K562 (cell line): ENCODE measurements around the gene DENND6A. TPM values are rescaled to one million over a fixed set of nuclear protein-coding genes. Genes with fewer than 3 reads are reported as not detected.

Source experiments
- ATAC-seq: fragments of 200-7000 bp; cut with Tn5 transposase; 3 replicates; pipeline ENCODE4 v1.9.1; 2020; ENCODE audit warnings: moderate library complexity
- BruUV-seq: library from RNA; stranded (reverse); fragments of 400-500 nt; replicated peaks from 2 replicates; lab custom pipeline; 2021; lab: Mats Ljungman, UMichigan
- CTCF ChIA-PET: fragments of 300-600 bp; formaldehyde crosslinking; extraction: SDS; loops from one replicate; lab custom pipeline; 2021; ENCODE audit warnings: low intra/inter-chr PET ratio; lab: Yijun Ruan, JAX
- POLR2A ChIA-PET: fragments of 300-600, 350-650 bp; sonication (Branson Sonifier 250); formaldehyde crosslinking; extraction: SDS; loops from one replicate; lab custom pipeline; 2021; ENCODE audit warnings: antibody characterized with exemption, inconsistent platforms; lab: Yijun Ruan, JAX
- DNase-seq, 4 experiments: peaks; one replicate each; pipeline versions ENCODE4 v3.0.0 to v3.0.0-alpha.2; 2011 to 2018; ENCODE audit warnings: low spot score in 3 of 4, mixed read lengths in 3 of 4; ENCODE audit errors: extremely low read depth in 1 of 4
- FAIRE-seq: peaks from 2 replicates; lab custom pipeline; 2011; peaks lifted over from hg19 to GRCh38; lab: Jason Lieb, UNC
- H2AFZ ChIP-seq: 2 replicates; pipeline ENCODE4 v1.6.0; 2011; ENCODE audit warnings: low read depth, low read length, control low read depth, inconsistent platforms
- H3K27ac ChIP-seq: fragments of 200-600 bp; 3 replicates; pipeline ENCODE4 v1.8.0; 2011; ENCODE audit warnings: low read depth, mild to moderate bottlenecking, control low read depth, inconsistent platforms, low read length, moderate library complexity, mixed read lengths; ENCODE audit errors: extremely low read depth
- H3K27me3 ChIP-seq, 2 experiments: fragments of 300-600 bp in 1 of 2; 2 replicates in 1 of 2; 3 replicates in 1 of 2; pipeline versions ENCODE4 v1.6.0 to v1.8.0; 2011; ENCODE audit warnings: inconsistent platforms in 2 of 2, low read length in 2 of 2, mild to moderate bottlenecking in 1 of 2, mixed read lengths in 1 of 2, moderate library complexity in 1 of 2; ENCODE audit not compliant: control insufficient read depth in 2 of 2, insufficient read depth in 2 of 2
- H3K36me3 ChIP-seq: fragments of 300-600 bp; 3 replicates; pipeline ENCODE4 v1.8.0; 2011; ENCODE audit warnings: mild to moderate bottlenecking, low read length, inconsistent platforms; ENCODE audit not compliant: control insufficient read depth, insufficient read depth
- H3K4me1 ChIP-seq, 2 experiments: fragments of 200-600 bp in 1 of 2; replicated peaks in 1 of 2; 2 replicates in 1 of 2; 3 replicates in 1 of 2; pipeline versions ENCODE4 v1.5.1 to v1.8.0; 2011; ENCODE audit warnings: inconsistent platforms in 2 of 2, low read length in 2 of 2, mild to moderate bottlenecking in 1 of 2, mixed read lengths in 1 of 2, moderate library complexity in 1 of 2; ENCODE audit not compliant: control insufficient read depth in 2 of 2, insufficient read depth in 2 of 2
- H3K4me2 ChIP-seq: 2 replicates; pipeline ENCODE4 v1.6.1; 2011; ENCODE audit warnings: low read length, control low read depth, inconsistent platforms, mixed read lengths; ENCODE audit not compliant: insufficient read depth
- H3K4me3 ChIP-seq: fragments of 200-600 bp; sonication (generic), shearing (Covaris generic); 2 replicates; pipeline ENCODE4 v1.5.1; 2016; ENCODE audit warnings: control low read depth, inconsistent platforms
- H3K79me2 ChIP-seq: fragments of 200-600 bp; 3 replicates; pipeline ENCODE4 v1.8.0; 2011; ENCODE audit warnings: low read length, inconsistent platforms; ENCODE audit not compliant: control insufficient read depth, insufficient read depth
- H3K9ac ChIP-seq, 2 experiments: 2 replicates each; pipeline versions ENCODE4 v1.6.0 to v1.6.1; 2011; ENCODE audit warnings: low read depth in 2 of 2, low read length in 2 of 2, control low read depth in 1 of 2, inconsistent platforms in 1 of 2, mild to moderate bottlenecking in 1 of 2, mixed read lengths in 1 of 2; ENCODE audit not compliant: insufficient read depth in 1 of 2
- H3K9me1 ChIP-seq: one replicate; pipeline ENCODE4 v1.6.0; 2011; ENCODE audit warnings: inconsistent platforms, mild to moderate bottlenecking, low read length, moderate library complexity; ENCODE audit not compliant: control insufficient read depth, insufficient read depth
- H3K9me3 ChIP-seq: replicated peaks from 2 replicates; pipeline ENCODE4 v1.5.1; 2011; ENCODE audit warnings: low read depth, low read length, inconsistent platforms; ENCODE audit not compliant: control insufficient read depth, insufficient read depth
- H4K20me1 ChIP-seq: replicated peaks from 2 replicates; pipeline ENCODE4 v1.6.1; 2011; ENCODE audit warnings: low read length, inconsistent platforms, mixed read lengths; ENCODE audit not compliant: control insufficient read depth, insufficient read depth
- ESRRB ChIP-seq: fragments of 250-450 bp; sonication (Bioruptor Pico); IDR thresholded peaks from 2 replicates; pipeline ENCODE4 v1.5.0; 2020; ENCODE audit warnings: mild to moderate bottlenecking, moderate library complexity, borderline replicate concordance
- EWSR1 ChIP-seq: fragments of 450-650 bp; IDR thresholded peaks from 2 replicates; pipeline ENCODE4 v1.6.1; 2018; ENCODE audit warnings: borderline replicate concordance, mild to moderate bottlenecking, low read depth, moderate library complexity; ENCODE audit not compliant: partially characterized antibody
- MTF1 ChIP-seq: fragments of 250-450 bp; sonication (Bioruptor Pico); IDR thresholded peaks from 2 replicates; pipeline ENCODE4 v1.9.0; 2021; ENCODE audit warnings: moderate library complexity, mild to moderate bottlenecking, inconsistent platforms, borderline replicate concordance
- NFE2L1 ChIP-seq: fragments of 450-650 bp; IDR thresholded peaks from 2 replicates; pipeline ENCODE4 v1.6.1; 2016; ENCODE audit warnings: missing genetic modification characterization, low read depth, mild to moderate bottlenecking, missing compliant biosample characterization, moderate library complexity, borderline replicate concordance
- PCBP2 ChIP-seq: fragments of 200-400 bp; formaldehyde crosslinking; IDR thresholded peaks from 2 replicates; pipeline ENCODE4 v1.6.1; 2018; ENCODE audit warnings: low read length, low read depth, mild to moderate bottlenecking, moderate library complexity; ENCODE audit not compliant: poor library complexity, severe bottlenecking
- RBM17 ChIP-seq: fragments of 200-400 bp; formaldehyde crosslinking; IDR thresholded peaks from 2 replicates; pipeline ENCODE4 v1.6.1; 2017; ENCODE audit warnings: low read depth, mild to moderate bottlenecking, low read length, borderline replicate concordance
- WGBS: fragments of 100-300 bp; shearing (Covaris generic); methylation state at CpG from one replicate; pipeline ENCODE4 v1.1.6; 2016; ENCODE audit warnings: low coverage, mixed read lengths; ENCODE audit not compliant: insufficient coverage; ENCODE audit errors: missing lambda C conversion rate; 5-methylcytosine and 5-hydroxymethylcytosine counted together
- in situ Hi-C: fragments of 300-500 bp; cut with MboI; formaldehyde crosslinking; loops from 4 replicates; pipeline ENCODE4 v1.15.0; 2018; ENCODE audit warnings: inconsistent platforms, mixed read lengths
- intact Hi-C: fragments of 100-400 bp; cut with micrococcal nuclease; formaldehyde crosslinking; loops from 2 replicates; pipeline ENCODE4 v1.14.2; 2022
- polyA plus RNA-seq, 8 experiments: library from polyadenylated mRNA; depleted of rRNA in 4 of 8; stranded (reverse) in 5 of 8; unstranded in 3 of 8; fragments of >200 nt; fragmentation: Nextera tagmentation in 2 of 8; fragmentation: Illumina TruSeq in 1 of 8; extraction: Ambion mirVana in 2 of 8; extraction: Trizol in 1 of 8; gene quantifications; 2 replicates each; pipeline versions ENCODE4 v1.2.1 to v1.2.3, GENCODE V29; 2011 to 2014; ENCODE audit warnings: inconsistent platforms in 1 of 8, missing spikeins in 1 of 8
- total RNA-seq, 7 experiments: library from RNA; depleted of rRNA in 6 of 7; stranded (reverse); fragments of >200 nt in 6 of 7; fragmentation: Illumina TruSeq in 2 of 7; extraction: Trizol in 2 of 7; gene quantifications; 2 replicates each; pipeline versions ENCODE4 v1.2.1 to v1.2.3, GENCODE V29; 2011 to 2021; ENCODE audit warnings: low replicate concordance in 1 of 7
- TF ChIP-seq, protein P1 (sequence below), 2 experiments: fragments of 450-650 bp; IDR thresholded peaks; 2 replicates each; pipeline ENCODE4 v1.6.1; 2016
- TF ChIP-seq, protein P2 (sequence below): fragments of 450-650 bp; formaldehyde crosslinking; IDR thresholded peaks from 2 replicates; pipeline ENCODE4 v1.4.0; 2022; ENCODE audit warnings: mild to moderate bottlenecking, moderate library complexity

Gene DENND6A
- total and polyA plus RNA-seq, 9 of the 15 experiments (the other 6 are each of a cell fraction or from before 2014, with no cell fraction given) = 1.5 to 12.7 (median 7.1) TPM

- no peaks in the 10 kb centered on the region for H4K20me1 ChIP-seq
- 60% methylated on average over 4 of the region's 7 CpGs for whole genome bisulfite sequencing
- no peak for ATAC-seq
- no peaks in the 10 kb centered on the region for H3K36me3 ChIP-seq
- no peaks in the 10 kb centered on the region for H3K79me2 ChIP-seq
- no peaks in the 10 kb centered on the region for H3K9me3 ChIP-seq
- no peaks in the 10 kb centered on the region for H3K4me1 ChIP-seq
- intact Hi-C loops = no loop called here
- H2AFZ ChIP-seq = no peak overlapping the region
- DNase-seq = no peak
- H3K27ac ChIP-seq = no peak overlapping the region
- no TSS peak for BruUV-seq
- H3K9ac ChIP-seq = no peak overlapping the region
- no peaks in the 10 kb centered on the region for H3K9me1 ChIP-seq
- POLR2A ChIA-PET = interaction anchor here (0.6 to 1.7 kb wide), 2 partner anchors 16 to 18 kb away, joined by 3 to 5 read pairs; partner anchors contain the start of gene SLMAP
- H3K4me2 ChIP-seq = no peak overlapping the region
- CTCF ChIA-PET = no interaction called here
- no peak overlapping the region for H3K4me3 ChIP-seq
- FAIRE-seq = no peak
- no peak for TF ChIP-seq MTF1 (CRISPR knock-in tag)
- TF ChIP-seq ESRRB = no peak
- TF ChIP-seq NFE2L1 (tag) = no peak
- TF ChIP-seq, protein P1, sequence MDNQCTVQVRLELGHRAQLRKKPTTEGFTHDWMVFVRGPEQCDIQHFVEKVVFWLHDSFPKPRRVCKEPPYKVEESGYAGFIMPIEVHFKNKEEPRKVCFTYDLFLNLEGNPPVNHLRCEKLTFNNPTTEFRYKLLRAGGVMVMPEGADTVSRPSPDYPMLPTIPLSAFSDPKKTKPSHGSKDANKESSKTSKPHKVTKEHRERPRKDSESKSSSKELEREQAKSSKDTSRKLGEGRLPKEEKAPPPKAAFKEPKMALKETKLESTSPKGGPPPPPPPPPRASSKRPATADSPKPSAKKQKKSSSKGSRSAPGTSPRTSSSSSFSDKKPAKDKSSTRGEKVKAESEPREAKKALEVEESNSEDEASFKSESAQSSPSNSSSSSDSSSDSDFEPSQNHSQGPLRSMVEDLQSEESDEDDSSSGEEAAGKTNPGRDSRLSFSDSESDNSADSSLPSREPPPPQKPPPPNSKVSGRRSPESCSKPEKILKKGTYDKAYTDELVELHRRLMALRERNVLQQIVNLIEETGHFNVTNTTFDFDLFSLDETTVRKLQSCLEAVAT (IDR thresholded peaks at IDR 0.05) = no peak
- TF ChIP-seq EWSR1 = no peak
- TF ChIP-seq, protein P2, sequence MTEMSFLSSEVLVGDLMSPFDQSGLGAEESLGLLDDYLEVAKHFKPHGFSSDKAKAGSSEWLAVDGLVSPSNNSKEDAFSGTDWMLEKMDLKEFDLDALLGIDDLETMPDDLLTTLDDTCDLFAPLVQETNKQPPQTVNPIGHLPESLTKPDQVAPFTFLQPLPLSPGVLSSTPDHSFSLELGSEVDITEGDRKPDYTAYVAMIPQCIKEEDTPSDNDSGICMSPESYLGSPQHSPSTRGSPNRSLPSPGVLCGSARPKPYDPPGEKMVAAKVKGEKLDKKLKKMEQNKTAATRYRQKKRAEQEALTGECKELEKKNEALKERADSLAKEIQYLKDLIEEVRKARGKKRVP = no peak
- no peak for TF ChIP-seq PCBP2
- no peak for TF ChIP-seq RBM17
- H3K27me3 ChIP-seq = no peaks in the 10 kb centered on the region
- in situ Hi-C loops = no loop called here
Observed at GRCh38 chr3:57737840-57738239, 45.0 kb upstream of the DENND6A start.
